DOHH2 (cell line): ENCODE data around the gene HDLBP.

ENCODE experiments used
- H3F3A ChIP-seq: fragments of 200-600 bp; sonication (generic), shearing (Covaris generic); 2 replicates; pipeline ENCODE4 v1.6.0; 2016; ENCODE audit warnings: antibody characterized with exemption, mild to moderate bottlenecking; ENCODE audit not compliant: control insufficient read depth, insufficient read depth
- H3K27ac ChIP-seq: fragments of 200-600 bp; sonication (generic); 2 replicates; pipeline ENCODE4 v1.5.1; 2014; ENCODE audit warnings: low read depth, mild to moderate bottlenecking, low read length, moderate library complexity
- H3K27me3 ChIP-seq: fragments of 200-600 bp; sonication (generic); 2 replicates; pipeline ENCODE4 v1.6.1; 2014; ENCODE audit warnings: mild to moderate bottlenecking, low read length, mixed read lengths; ENCODE audit not compliant: control insufficient read depth
- H3K36me3 ChIP-seq: fragments of 200-600 bp; sonication (generic); 2 replicates; pipeline ENCODE4 v1.6.1; 2014; ENCODE audit warnings: mild to moderate bottlenecking, low read length, moderate library complexity, mixed read lengths; ENCODE audit not compliant: control insufficient read depth
- H3K4me1 ChIP-seq: fragments of 200-600 bp; sonication (generic); 2 replicates; pipeline ENCODE4 v1.6.1; 2014; ENCODE audit warnings: mild to moderate bottlenecking, low read length, mixed read lengths; ENCODE audit not compliant: control insufficient read depth
- H3K4me2 ChIP-seq: fragments of 200-600 bp; sonication (generic); 2 replicates; pipeline ENCODE4 v1.6.0; 2014; ENCODE audit warnings: mild to moderate bottlenecking, low read length, moderate library complexity
- H3K4me3 ChIP-seq: fragments of 200-600 bp; sonication (generic); 2 replicates; pipeline ENCODE4 v1.5.1; 2014; ENCODE audit warnings: mild to moderate bottlenecking, low read length, mixed read lengths
- H3K79me2 ChIP-seq: fragments of 200-600 bp; sonication (generic); 2 replicates; pipeline ENCODE4 v1.6.1; 2014; ENCODE audit warnings: mild to moderate bottlenecking, low read length, mixed read lengths; ENCODE audit not compliant: control insufficient read depth
- H3K9me2 ChIP-seq: fragments of 200-600 bp; sonication (generic); replicated peaks from 2 replicates; pipeline ENCODE4 v1.6.1; 2014; ENCODE audit warnings: mild to moderate bottlenecking, low read length, mixed read lengths; ENCODE audit not compliant: control insufficient read depth
- H3K9me3 ChIP-seq: fragments of 200-600 bp; sonication (generic); 2 replicates; pipeline ENCODE4 v1.6.1; 2014; ENCODE audit warnings: antibody characterized with exemption, low read length, mixed read lengths; ENCODE audit not compliant: control insufficient read depth, insufficient read depth
- H4K20me1 ChIP-seq: fragments of 200-600 bp; sonication (generic); 2 replicates; pipeline ENCODE4 v1.6.0; 2014; ENCODE audit warnings: low read depth, mild to moderate bottlenecking, antibody characterized with exemption, low read length, moderate library complexity; ENCODE audit not compliant: control insufficient read depth, insufficient read depth
- CTCF ChIP-seq: fragments of 200-600 bp; sonication (generic); IDR thresholded peaks from one replicate; pipeline ENCODE4 v1.5.1; 2014; ENCODE audit warnings: antibody characterized with exemption, mild to moderate bottlenecking, low read depth, low read length; ENCODE audit not compliant: poor library complexity, severe bottlenecking
- EZH2phosphoT487 ChIP-seq: fragments of 200-600 bp; sonication (generic); IDR thresholded peaks from 2 replicates; pipeline ENCODE4 v1.6.1; 2017; ENCODE audit warnings: borderline replicate concordance, mild to moderate bottlenecking, antibody characterized with exemption, low read length, moderate library complexity, mixed read lengths

HDLBP gene

GRCh38 chr2:241340631-241341163, 25.2 kb upstream of the HDLBP start:
- Histone ChIP-seq H3K79me2 (peaks cover 26% of the 10 kb centered on the region), H3K27me3 (no peaks in the 10 kb centered on the region), H3K4me2 (no peak overlapping the region), H3K4me1 (peaks cover 14% of the 10 kb centered on the region), H3F3A (peaks cover 5% of the 10 kb centered on the region), H3K27ac (no peak overlapping the region), H3K9me3 (no peaks in the 10 kb centered on the region), H4K20me1 (peaks cover 3% of the 10 kb centered on the region; the same call in 1 of the 2 replicates), H3K4me3 (no peak overlapping the region), H3K36me3 (peaks cover 87% of the 10 kb centered on the region), H3K9me2 (no peaks in the 10 kb centered on the region)
- no peak for TF ChIP-seq EZH2phosphoT487
- no peak for TF ChIP-seq CTCF

- Histone ChIP-seq H3K27ac (no peak overlapping the region), H3K79me2 (peaks cover 30% of the 10 kb centered on the region), H3K9me3 (no peaks in the 10 kb centered on the region), H3K4me3 (no peak overlapping the region), H3F3A (peaks cover 12% of the 10 kb centered on the region), H3K4me1 (peaks cover 21% of the 10 kb centered on the region), H3K9me2 (no peaks in the 10 kb centered on the region), H3K36me3 (peaks cover 87% of the 10 kb centered on the region), H3K4me2 (no peak overlapping the region), H3K27me3 (no peaks in the 10 kb centered on the region), H4K20me1 (peaks cover 3% of the 10 kb centered on the region; the same call in 1 of the 2 replicates)
- TF ChIP-seq EZH2phosphoT487, result no peak
- no peak for TF ChIP-seq CTCF
Measured at GRCh38 chr2:241339839-241340630, 24.6 kb upstream of the HDLBP start.

GRCh38 chr2:241334813-241335212, 19.3 kb upstream of the HDLBP start:
- Histone ChIP-seq H3K4me3 (no peak overlapping the region), H3K27ac (peak overlapping the region; percentile 77), H3K4me2 (peak overlapping the region; percentile 60; the same call in 1 of the 2 replicates), H3K9me2 (no peaks in the 10 kb centered on the region), H3K79me2 (peaks cover 64% of the 10 kb centered on the region), H4K20me1 (peaks cover 7% of the 10 kb centered on the region; the same call in 1 of the 2 replicates), H3K36me3 (peaks cover 78% of the 10 kb centered on the region), H3F3A (peaks cover 38% of the 10 kb centered on the region), H3K4me1 (peaks cover 40% of the 10 kb centered on the region), H3K27me3 (no peaks in the 10 kb centered on the region), H3K9me3 (no peaks in the 10 kb centered on the region)
- TF ChIP-seq EZH2phosphoT487 (no peak), CTCF (no peak)
